Calu3 (cell line): ENCODE measurements around the gene HEPACAM. TPM values are rescaled to one million over a fixed set of nuclear protein-coding genes. Genes with fewer than 3 reads are reported as not detected.

Experiments
- BruUV-seq: library from RNA; stranded (reverse); fragments of 400-500 nt; replicated peaks from 2 replicates; lab custom pipeline; 2021; lab: Mats Ljungman, UMichigan
- CTCF ChIA-PET: fragments of 300-600 bp; sonication (Branson Sonifier 250); formaldehyde crosslinking; loops from one replicate; lab custom pipeline; 2022; ENCODE audit warnings: antibody characterized with exemption; lab: Charles Lee
- DNase-seq: peaks from one replicate; pipeline ENCODE4 v3.0.0; 2022
- H3K27ac Mint-ChIP-seq: one replicate; pipeline ENCODE4 v1.8.0; 2022; ENCODE audit warnings: mixed read lengths; ENCODE audit not compliant: unreplicated experiment
- H3K27me3 Mint-ChIP-seq: one replicate; pipeline ENCODE4 v1.8.0; 2022; ENCODE audit warnings: mixed read lengths; ENCODE audit not compliant: unreplicated experiment
- H3K36me3 Mint-ChIP-seq: one replicate; pipeline ENCODE4 v1.8.0; 2022; ENCODE audit warnings: mild to moderate bottlenecking, moderate library complexity, mixed read lengths; ENCODE audit not compliant: insufficient read depth, unreplicated experiment
- H3K4me1 Mint-ChIP-seq: one replicate; pipeline ENCODE4 v1.8.0; 2022; ENCODE audit warnings: mild to moderate bottlenecking, low read depth, mixed read lengths; ENCODE audit not compliant: unreplicated experiment
- H3K4me3 Mint-ChIP-seq: one replicate; pipeline ENCODE4 v1.8.0; 2022; ENCODE audit warnings: mild to moderate bottlenecking, low read depth, moderate library complexity, mixed read lengths; ENCODE audit not compliant: unreplicated experiment
- H3K9me3 Mint-ChIP-seq: one replicate; pipeline ENCODE4 v1.8.0; 2022; ENCODE audit warnings: low read depth, mixed read lengths; ENCODE audit not compliant: unreplicated experiment
- CTCF ChIP-seq: fragments of 200-600 bp; IDR thresholded peaks from one replicate; pipeline ENCODE4 v1.8.0; 2022; ENCODE audit warnings: antibody characterized with exemption; ENCODE audit not compliant: unreplicated experiment
- intact Hi-C: fragments of 100-400 bp; cut with micrococcal nuclease; formaldehyde crosslinking; loops from one replicate; pipeline ENCODE4 v1.10.0; 2022; ENCODE audit not compliant: unreplicated experiment
- total RNA-seq: library from RNA; stranded (reverse); gene quantifications from 2 replicates; pipeline ENCODE4 v1.2.3, GENCODE V29; 2022

Gene HEPACAM
- total RNA-seq, 1 experiment from 2014 or later: not detected

- no peaks in the 10 kb centered on the region for H3K4me1 Mint-ChIP-seq
- CTCF ChIA-PET: interaction anchor here (0.6 kb wide), 1 partner anchor 204 kb away, joined by 8 read pairs; no protein-coding TSS in a partner anchor
- H3K27me3 Mint-ChIP-seq: peaks cover 65% of the 10 kb centered on the region
- no peak for TF ChIP-seq CTCF
- H3K27ac Mint-ChIP-seq: no peak overlapping the region
- intact Hi-C loops: no loop called here
- H3K9me3 Mint-ChIP-seq: no peaks in the 10 kb centered on the region
- no peak for DNase-seq
- no TSS peak for BruUV-seq
- no peak overlapping the region for H3K4me3 Mint-ChIP-seq
- H3K36me3 Mint-ChIP-seq: no peaks in the 10 kb centered on the region
Measured at GRCh38 chr11:124920356-124920755, 15.5 kb downstream of the HEPACAM start.

- intact Hi-C loops: no loop called here
- Mint-ChIP-seq H3K27me3 (peaks cover 65% of the 10 kb centered on the region), H3K27ac (no peak overlapping the region), H3K9me3 (no peaks in the 10 kb centered on the region), H3K4me1 (no peaks in the 10 kb centered on the region), H3K36me3 (no peaks in the 10 kb centered on the region), H3K4me3 (no peak overlapping the region)
- no TSS peak for BruUV-seq
- DNase-seq: no peak
- CTCF ChIA-PET: interaction anchor here (0.6 kb wide), 1 partner anchor 204 kb away, joined by 8 read pairs; no protein-coding TSS in a partner anchor
- no peak for TF ChIP-seq CTCF
Measured at GRCh38 chr11:124919898-124920297, 15.9 kb downstream of the HEPACAM start.

GRCh38 chr11:124918950-124919349 lies 16.9 kb downstream of the HEPACAM start, which contains the start of gene HEPN1:
TSS of gene HEPN1 (plus strand) at chr11:124919250.
- H3K27me3 Mint-ChIP-seq: peaks cover 60% of the 10 kb centered on the region
- no peaks in the 10 kb centered on the region for H3K36me3 Mint-ChIP-seq
- H3K9me3 Mint-ChIP-seq: no peaks in the 10 kb centered on the region
- H3K27ac Mint-ChIP-seq: no peak within 1 kb of the TSS
- no peak within 1 kb of the TSS for H3K4me3 Mint-ChIP-seq
- CTCF ChIA-PET: no interaction called here
- DNase-seq: no peak
- H3K4me1 Mint-ChIP-seq: no peaks in the 10 kb centered on the region
- intact Hi-C loops: no loop called here
- no TSS peak for BruUV-seq
- no peak for TF ChIP-seq CTCF

GRCh38 chr11:124917115-124917637 lies 18.7 kb downstream of the HEPACAM start:
- H3K27me3 Mint-ChIP-seq: peaks cover 55% of the 10 kb centered on the region
- TF ChIP-seq CTCF: no peak

More at GRCh38 chr11:124917115-124917637, 18.7 kb downstream of the HEPACAM start:
- no peak overlapping the region for H3K27ac Mint-ChIP-seq
- no peaks in the 10 kb centered on the region for H3K4me1 Mint-ChIP-seq
- no peaks in the 10 kb centered on the region for H3K36me3 Mint-ChIP-seq
- intact Hi-C loops: no loop called here
- CTCF ChIA-PET: no interaction called here
- no peak overlapping the region for H3K4me3 Mint-ChIP-seq
- H3K9me3 Mint-ChIP-seq: no peaks in the 10 kb centered on the region
- DNase-seq: no peak
- BruUV-seq: no TSS peak
